HUES6 (cell line): ENCODE data around the gene SKA2.
"Not testable (repeated sequence)": the region's sequence is repeated elsewhere in the genome, so short reads cannot be mapped to it uniquely, and the experiment has no call there.

Experiments used
- H3K27ac ChIP-seq: 2 replicates; pipeline ENCODE4 v1.7.0; 2013; ENCODE audit warnings: low read depth, mild to moderate bottlenecking, low read length, inconsistent platforms
- H3K27me3 ChIP-seq: 2 replicates; pipeline ENCODE4 v1.6.1; 2013; ENCODE audit warnings: low read length; ENCODE audit not compliant: control insufficient read depth, insufficient read depth
- H3K36me3 ChIP-seq: 2 replicates; pipeline ENCODE4 v1.6.1; 2013; ENCODE audit warnings: low read length; ENCODE audit not compliant: control insufficient read depth, insufficient read depth
- H3K4me1 ChIP-seq: 2 replicates; pipeline ENCODE4 v1.6.1; 2013; ENCODE audit warnings: low read length; ENCODE audit not compliant: control insufficient read depth, insufficient read depth
- H3K4me3 ChIP-seq: 2 replicates; pipeline ENCODE4 v1.5.1; 2013; ENCODE audit warnings: low read depth, low read length
- H3K9ac ChIP-seq: one replicate; pipeline ENCODE4 v1.6.1; 2013; ENCODE audit warnings: mild to moderate bottlenecking, low read length
- H3K9me3 ChIP-seq: 2 replicates; pipeline ENCODE4 v1.6.1; 2013; ENCODE audit warnings: low read depth, low read length; ENCODE audit not compliant: control insufficient read depth, insufficient read depth

The SKA2 gene, protein sequence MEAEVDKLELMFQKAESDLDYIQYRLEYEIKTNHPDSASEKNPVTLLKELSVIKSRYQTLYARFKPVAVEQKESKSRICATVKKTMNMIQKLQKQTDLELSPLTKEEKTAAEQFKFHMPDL

DNA sequence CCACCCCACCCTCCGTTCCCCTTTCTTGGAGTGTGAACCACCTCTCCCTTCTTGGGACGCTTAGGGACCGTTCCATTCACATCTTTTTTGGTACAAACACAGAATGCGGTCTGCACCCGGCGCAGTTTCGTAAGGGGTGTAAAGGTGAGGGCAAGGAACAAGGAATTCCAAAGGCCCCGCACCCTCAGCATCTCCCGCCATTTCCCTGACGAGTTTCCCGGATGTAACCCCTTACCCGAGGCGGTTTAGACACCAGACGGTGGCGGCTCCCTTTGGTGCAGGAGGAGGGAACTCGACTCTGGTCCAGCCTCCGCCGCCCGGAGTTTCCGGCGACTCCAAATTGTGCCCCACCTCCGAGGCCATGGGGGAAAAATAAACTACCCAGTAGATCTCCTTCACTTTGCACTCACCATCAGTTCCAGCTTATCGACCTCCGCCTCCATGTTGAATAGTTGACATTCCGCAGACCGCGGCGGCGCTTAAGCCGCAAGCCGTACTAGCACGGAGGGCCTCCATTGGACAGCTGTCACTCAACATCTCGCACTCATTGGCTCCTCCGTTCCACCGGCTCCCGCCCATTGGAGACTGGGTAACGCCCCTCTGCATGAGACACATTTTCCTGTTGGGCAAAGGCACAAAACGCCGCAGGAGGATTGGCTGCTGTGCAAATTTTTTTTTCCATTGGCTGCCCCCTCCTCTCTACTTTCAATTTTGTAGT, at the start of gene SKA2:
TSS of gene SKA2 (minus strand) at position 466 of the 718 bp plus-strand sequence. CDS start at position 443, 23 bp downstream.
- Histone ChIP-seq H3K27ac (peak within 1 kb of the TSS; percentile 87), H3K4me3 (peak within 1 kb of the TSS; percentile 81), H3K4me1 (peaks cover 21% of the 10 kb centered on the region), H3K36me3 (no peaks in the 10 kb centered on the region), H3K9me3 (no peaks in the 10 kb centered on the region), H3K27me3 (no peaks in the 10 kb centered on the region), H3K9ac (peak within 1 kb of the TSS; percentile 90)

GRCh38 chr17:59202320-59202719, 47.3 kb upstream of the SKA2 start:
- Histone ChIP-seq H3K4me3 (no peak overlapping the region), H3K9ac (no peak overlapping the region), H3K36me3 (peaks cover 56% of the 10 kb centered on the region), H3K4me1 (no peaks in the 10 kb centered on the region), H3K27me3 (no peaks in the 10 kb centered on the region), H3K9me3 (no peaks in the 10 kb centered on the region), H3K27ac (no peak overlapping the region)

DNA sequence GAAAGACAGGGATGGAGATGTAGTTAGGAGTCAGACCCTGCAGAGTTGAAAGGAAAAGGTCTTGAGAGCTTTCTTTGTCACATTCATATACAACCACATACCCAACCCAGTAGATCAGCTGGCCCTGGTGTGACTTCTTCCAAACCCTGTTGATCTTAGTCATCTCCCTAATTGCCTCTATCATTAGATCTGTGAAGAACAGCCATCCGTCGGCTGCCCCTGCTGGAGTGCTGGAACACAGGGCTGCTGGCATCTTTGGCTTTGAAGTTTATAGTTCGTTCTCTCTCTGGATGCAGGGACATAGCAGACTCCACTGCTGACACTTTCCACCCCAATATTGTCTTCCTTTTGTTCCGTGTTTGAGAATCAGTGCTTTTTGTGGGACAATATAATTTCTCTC, 44.4 kb upstream of the SKA2 start:
- Histone ChIP-seq H3K4me1 (no peaks in the 10 kb centered on the region), H3K9me3 (no peaks in the 10 kb centered on the region), H3K36me3 (peaks cover 82% of the 10 kb centered on the region), H3K4me3 (no peak overlapping the region), H3K9ac (no peak overlapping the region), H3K27me3 (no peaks in the 10 kb centered on the region), H3K27ac (no peak overlapping the region)

GRCh38 chr17:59193336-59193862, 38.4 kb upstream of the SKA2 start:
- Histone ChIP-seq H3K27ac (no peak overlapping the region), H3K36me3 (peaks cover 82% of the 10 kb centered on the region), H3K4me1 (no peaks in the 10 kb centered on the region), H3K27me3 (no peaks in the 10 kb centered on the region), H3K4me3 (no peak overlapping the region), H3K9ac (no peak overlapping the region), H3K9me3 (no peaks in the 10 kb centered on the region)

DNA sequence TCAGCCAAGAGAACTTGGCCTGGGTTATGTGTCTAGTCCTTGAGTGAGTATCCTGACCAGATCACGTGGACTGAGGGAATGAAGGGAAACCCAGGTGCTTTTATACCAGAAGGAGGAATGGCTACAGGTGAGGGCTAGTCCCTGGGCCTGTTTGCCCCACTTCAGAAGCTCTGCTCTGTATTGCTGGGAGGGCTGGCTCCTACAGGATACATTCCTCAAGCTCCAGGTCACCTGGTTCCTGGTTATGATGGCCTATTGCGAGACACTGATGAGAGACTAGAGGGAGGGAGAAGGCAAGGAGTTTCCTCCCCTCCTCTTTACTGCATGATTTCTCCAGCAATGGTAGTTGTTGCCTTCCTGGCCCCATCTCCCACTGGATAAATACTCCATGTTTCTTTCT, 35.8 kb upstream of the SKA2 start:
- H3K9ac ChIP-seq: no peak overlapping the region

DNA sequence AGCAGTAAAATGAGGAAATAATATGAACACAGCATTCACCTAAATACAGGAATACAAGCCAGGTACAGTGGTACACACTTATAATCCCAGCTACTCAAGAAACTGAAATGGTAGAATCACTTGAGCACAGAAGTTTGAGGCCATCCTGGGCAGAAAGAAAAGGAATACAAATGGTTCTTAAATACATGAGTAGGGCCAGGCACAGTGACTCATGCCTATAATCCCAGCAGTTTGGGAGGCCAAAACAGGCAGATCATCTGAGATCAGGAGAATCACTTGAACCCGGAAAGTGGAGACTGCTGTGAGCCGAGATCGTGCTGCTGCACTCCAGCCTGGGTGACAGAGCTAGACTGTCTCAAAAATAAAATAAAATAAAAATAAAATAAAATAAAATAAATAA, 31.9 kb upstream of the SKA2 start:
- no peaks in the 10 kb centered on the region for H3K4me1 ChIP-seq
- H3K27ac ChIP-seq: no peak overlapping the region
- peaks cover 57% of the 10 kb centered on the region for H3K36me3 ChIP-seq
- no peak overlapping the region for H3K9ac ChIP-seq
- H3K27me3 ChIP-seq: no peaks in the 10 kb centered on the region
- H3K9me3 ChIP-seq: no peaks in the 10 kb centered on the region
- no peak overlapping the region for H3K4me3 ChIP-seq

More for the DNA sequence above, 35.8 kb upstream of the SKA2 start:
- Histone ChIP-seq H3K4me3 (no peak overlapping the region), H3K9me3 (no peaks in the 10 kb centered on the region), H3K27me3 (no peaks in the 10 kb centered on the region), H3K36me3 (peaks cover 78% of the 10 kb centered on the region), H3K27ac (no peak overlapping the region), H3K4me1 (no peaks in the 10 kb centered on the region)

DNA sequence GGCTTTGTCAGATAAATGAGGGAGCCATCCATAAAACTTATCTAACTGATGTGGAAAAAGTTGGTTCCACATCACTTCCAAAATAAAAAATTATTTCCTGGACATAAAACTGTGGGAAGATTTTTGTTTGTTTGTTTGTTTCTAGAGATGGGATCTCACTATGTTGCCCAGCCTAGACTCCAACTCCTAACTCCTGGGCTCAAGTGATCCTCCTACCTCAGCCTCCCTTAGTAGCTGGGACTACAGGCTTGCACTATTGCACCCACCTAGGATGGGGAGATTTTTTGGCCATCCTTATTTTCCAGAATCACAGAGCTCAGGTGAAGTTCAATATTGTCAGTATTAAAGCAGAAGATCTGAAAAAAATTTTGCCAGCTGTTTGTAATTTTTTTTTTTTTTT, 31.0 kb upstream of the SKA2 start:
- peaks cover 55% of the 10 kb centered on the region for H3K36me3 ChIP-seq
- no peaks in the 10 kb centered on the region for H3K9me3 ChIP-seq
- no peaks in the 10 kb centered on the region for H3K4me1 ChIP-seq
- no peak overlapping the region for H3K9ac ChIP-seq
- H3K27ac ChIP-seq: no peak overlapping the region
- H3K27me3 ChIP-seq: no peaks in the 10 kb centered on the region
- H3K4me3 ChIP-seq: no peak overlapping the region

DNA sequence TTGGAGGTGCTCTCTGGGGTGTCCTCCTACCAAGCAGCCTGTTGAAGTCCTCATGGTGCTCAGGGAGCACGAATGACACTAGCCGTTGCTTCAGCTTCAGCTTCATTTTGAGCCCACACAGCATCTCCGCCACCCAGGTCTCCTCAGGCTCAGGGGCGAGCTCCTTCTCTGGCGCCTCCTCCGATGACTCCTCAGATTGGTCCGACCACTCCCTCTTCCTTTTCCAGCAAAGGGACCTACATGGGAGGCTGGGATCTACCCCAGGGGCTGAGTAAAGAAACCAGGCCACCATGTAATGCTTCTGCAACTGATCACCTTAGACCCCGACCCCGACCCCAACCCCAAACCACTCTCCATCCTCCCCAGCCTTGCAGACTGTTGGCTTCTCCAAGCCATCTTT, 26.5 kb upstream of the SKA2 start:
- H3K9ac ChIP-seq: no peak overlapping the region
- H3K4me3 ChIP-seq: no peak overlapping the region
- H3K27ac ChIP-seq: no peak overlapping the region
- H3K27me3 ChIP-seq: no peaks in the 10 kb centered on the region
- H3K36me3 ChIP-seq: peaks cover 30% of the 10 kb centered on the region
- H3K4me1 ChIP-seq: no peaks in the 10 kb centered on the region
- H3K9me3 ChIP-seq: no peaks in the 10 kb centered on the region

GRCh38 chr17:59180626-59181025, 25.6 kb upstream of the SKA2 start:
- H3K27me3 ChIP-seq: no peaks in the 10 kb centered on the region
- no peak overlapping the region for H3K9ac ChIP-seq
- H3K4me3 ChIP-seq: no peak overlapping the region
- peaks cover 22% of the 10 kb centered on the region for H3K36me3 ChIP-seq
- H3K9me3 ChIP-seq: no peaks in the 10 kb centered on the region
- H3K27ac ChIP-seq: no peak overlapping the region
- H3K4me1 ChIP-seq: no peaks in the 10 kb centered on the region

- H3K36me3 ChIP-seq: peaks cover 11% of the 10 kb centered on the region
- not testable (repeated sequence) for H3K9me3 ChIP-seq, H3K4me3 ChIP-seq, H3K27me3 ChIP-seq, H3K27ac ChIP-seq, H3K9ac ChIP-seq, H3K4me1 ChIP-seq
Observed at GRCh38 chr17:59179601-59180000, 24.6 kb upstream of the SKA2 start.

DNA sequence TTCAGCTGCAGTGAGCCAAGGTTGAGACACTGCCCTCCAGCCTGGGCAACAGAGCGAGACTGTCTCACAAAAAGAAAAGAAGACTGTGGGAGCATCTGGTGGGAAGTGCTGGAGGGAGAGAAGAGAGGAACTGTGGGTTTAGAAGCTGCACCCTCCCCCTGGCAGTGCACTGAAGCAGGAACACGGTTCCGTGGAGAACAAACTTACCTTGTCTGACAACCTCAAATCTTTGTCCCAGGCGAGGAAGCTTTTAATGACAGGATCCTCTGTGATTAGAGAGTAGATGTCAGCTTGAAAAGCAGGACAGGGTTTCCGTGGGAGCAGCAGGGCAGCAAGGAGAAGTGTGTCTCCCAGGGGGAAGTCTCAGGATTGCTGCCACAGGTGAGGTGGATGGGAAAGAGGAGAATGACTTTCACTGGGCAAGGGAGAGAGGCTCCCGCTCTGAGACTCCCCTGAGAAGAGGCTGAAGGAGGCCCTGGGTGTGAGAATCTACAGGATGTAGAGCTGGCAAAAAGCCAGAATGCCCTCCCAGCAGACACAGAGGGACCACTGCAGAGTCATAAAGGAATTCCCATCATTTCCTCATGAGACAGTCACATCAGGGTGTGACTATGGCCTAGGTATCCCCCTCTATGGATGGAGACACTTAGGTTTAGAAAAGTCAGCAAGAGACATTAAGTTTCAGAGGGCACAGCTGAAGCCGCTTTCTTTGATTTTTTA, 23.4 kb upstream of the SKA2 start:
- peaks cover 20% of the 10 kb centered on the region for H3K36me3 ChIP-seq
- no peak overlapping the region for H3K4me3 ChIP-seq
- H3K27me3 ChIP-seq: no peaks in the 10 kb centered on the region
- H3K9me3 ChIP-seq: no peaks in the 10 kb centered on the region
- H3K27ac ChIP-seq: no peak overlapping the region
- H3K4me1 ChIP-seq: no peaks in the 10 kb centered on the region
- no peak overlapping the region for H3K9ac ChIP-seq
